B cell (primary cell): ENCODE data around the gene KNSTRN. TPM values are rescaled to one million over a fixed set of nuclear protein-coding genes. Genes with fewer than 3 reads are reported as not detected.

Experiments
- ATAC-seq: fragments of 200-7000 bp; cut with Tn5 transposase; one replicate; pipeline ENCODE4 v1.10.0; 2021; ENCODE audit warnings: low read depth, mild to moderate bottlenecking, moderate number of reproducible peaks, moderate library complexity
- CTCF ChIA-PET: fragments of 350-600 bp; sonication (Branson Sonifier 250); formaldehyde crosslinking; loops from one replicate; lab custom pipeline; 2021; ENCODE audit warnings: antibody characterized with exemption, inconsistent platforms; lab: Charles Lee
- POLR2A ChIA-PET: fragments of 350-600 bp; sonication (Branson Sonifier 250); formaldehyde crosslinking; loops from one replicate; lab custom pipeline; 2021; ENCODE audit warnings: antibody characterized with exemption; lab: Charles Lee
- DNase-seq: peaks from one replicate; pipeline ENCODE4 v3.0.0; 2013
- H2AFZ ChIP-seq: 2 replicates; pipeline ENCODE4 v1.6.1; 2012; ENCODE audit warnings: mild to moderate bottlenecking, low read depth, low read length; ENCODE audit not compliant: insufficient read depth, poor library complexity, severe bottlenecking
- H3K27ac ChIP-seq, 2 donors: 1 replicate in 1 of 2; 2 replicates in 1 of 2; pipeline ENCODE4 v1.5.1; 2012 to 2013; ENCODE audit warnings: low read length in 2 of 2, mild to moderate bottlenecking in 2 of 2, moderate library complexity in 1 of 2
- H3K27me3 ChIP-seq, 4 experiments: fragments of 200-600 bp in 1 of 4; sonication (generic) in 1 of 4; replicated peaks in 1 of 4; 1 replicate in 2 of 4; 2 replicates in 2 of 4; pipeline versions ENCODE4 v1.6.1 to v1.7.0; 2013 to 2016; ENCODE audit warnings: low read length in 3 of 4, mild to moderate bottlenecking in 2 of 4, mixed read lengths in 1 of 4, moderate library complexity in 1 of 4; ENCODE audit not compliant: insufficient read depth in 4 of 4, control insufficient read depth in 3 of 4; ENCODE audit errors: control extremely low read depth in 1 of 4
- H3K36me3 ChIP-seq, 2 experiments: replicated peaks in 1 of 2; 1 replicate in 1 of 2; 2 replicates in 1 of 2; pipeline versions ENCODE4 v1.6.1 to v1.7.1; 2013; ENCODE audit warnings: low read length in 1 of 2; ENCODE audit not compliant: insufficient read depth in 2 of 2, control insufficient read depth in 1 of 2; ENCODE audit errors: control extremely low read depth in 1 of 2, extremely low read depth in 1 of 2
- H3K4me1 ChIP-seq, 2 donors: fragments of 200-600 bp in 1 of 2; sonication (generic) in 1 of 2; 1 replicate in 1 of 2; 2 replicates in 1 of 2; pipeline versions ENCODE4 v1.5.1 to v1.6.1; 2013 to 2017; ENCODE audit warnings: low read length in 2 of 2; ENCODE audit not compliant: control insufficient read depth in 2 of 2, insufficient read depth in 2 of 2
- H3K4me2 ChIP-seq: replicated peaks from 2 replicates; pipeline ENCODE3; 2012; ENCODE audit warnings: mild to moderate bottlenecking, low read depth, low read length; ENCODE audit not compliant: poor library complexity, severe bottlenecking
- H3K4me3 ChIP-seq, 5 experiments: fragments of 200-600 bp in 1 of 5; sonication (generic) in 1 of 5; 1 replicate in 3 of 5; 2 replicates in 2 of 5; pipeline versions ENCODE4 v1.5.1 to v1.7.0; 2011 to 2016; ENCODE audit warnings: low read length in 4 of 5, mild to moderate bottlenecking in 4 of 5, low read depth in 2 of 5, control low read depth in 1 of 5, moderate library complexity in 1 of 5; ENCODE audit not compliant: insufficient read depth in 1 of 5; ENCODE audit errors: control extremely low read depth in 1 of 5, extremely low read depth in 1 of 5
- H3K79me2 ChIP-seq: fragments of 200-600 bp; sonication (generic); one replicate; pipeline ENCODE4 v1.6.0; 2016; ENCODE audit warnings: low read length; ENCODE audit not compliant: control insufficient read depth, insufficient read depth
- H3K9ac ChIP-seq: fragments of 200-600 bp; sonication (generic); 2 replicates; pipeline ENCODE4 v1.6.1; 2017; ENCODE audit warnings: mild to moderate bottlenecking, low read length, moderate library complexity
- H3K9me3 ChIP-seq, 3 donors: one replicate each; pipeline versions ENCODE4 v1.6.1 to v1.7.1; 2013; ENCODE audit warnings: low read length in 2 of 3; ENCODE audit not compliant: control insufficient read depth in 2 of 3, insufficient read depth in 1 of 3; ENCODE audit errors: control extremely low read depth in 1 of 3
- H4K20me1 ChIP-seq: 2 replicates; pipeline ENCODE4 v1.6.0; 2012; ENCODE audit warnings: mild to moderate bottlenecking, low read length; ENCODE audit not compliant: insufficient read depth, control insufficient read depth, poor library complexity, severe bottlenecking
- H3K27ac Mint-ChIP-seq: one replicate; pipeline ENCODE4 v1.8.0; 2021; ENCODE audit warnings: mixed read lengths
- H3K27me3 Mint-ChIP-seq: one replicate; pipeline ENCODE4 v1.8.0; 2021; ENCODE audit warnings: mixed read lengths
- H3K4me1 Mint-ChIP-seq: one replicate; pipeline ENCODE4 v1.8.0; 2021; ENCODE audit warnings: mixed read lengths
- H3K4me3 Mint-ChIP-seq: one replicate; pipeline ENCODE4 v1.8.0; 2021; ENCODE audit warnings: mixed read lengths
- H3K9me3 Mint-ChIP-seq: one replicate; pipeline ENCODE4 v1.8.0; 2022; ENCODE audit warnings: mixed read lengths; ENCODE audit not compliant: insufficient read depth
- CTCF ChIP-seq: fragments of 200-600 bp; IDR thresholded peaks from one replicate; pipeline ENCODE4 v1.8.0; 2022; ENCODE audit warnings: antibody characterized with exemption, mild to moderate bottlenecking
- EZH2 ChIP-seq: IDR thresholded peaks from 2 replicates; pipeline ENCODE4 v1.6.1; 2012; ENCODE audit warnings: borderline replicate concordance, low read depth, mild to moderate bottlenecking, moderate library complexity, low read length; ENCODE audit not compliant: insufficient read depth, poor library complexity, severe bottlenecking
- WGBS: methylation state at CpG from one replicate; pipeline ENCODE4 v1.1.5; 2013; ENCODE audit warnings: missing lambda C conversion rate; ENCODE audit not compliant: insufficient coverage; 5-methylcytosine and 5-hydroxymethylcytosine counted together
- intact Hi-C: fragments of 100-400 bp; cut with micrococcal nuclease; formaldehyde crosslinking; loops from one replicate; pipeline ENCODE4 v1.10.0; 2022
- polyA plus RNA-seq: library from polyadenylated mRNA; depleted of rRNA; stranded (reverse); fragments of >200 nt; gene quantifications from 2 replicates; pipeline ENCODE4 v1.2.3, GENCODE V29; 2012
- total RNA-seq, 2 donors: library from RNA; stranded (reverse); fragments of 120-200 nt in 1 of 2; gene quantifications; 1 replicate in 1 of 2; 2 replicates in 1 of 2; pipeline versions ENCODE4 v1.2.3 to v1.2.4, GENCODE V29; 2013 to 2022

Gene KNSTRN
- total and polyA plus RNA-seq, 2 donors (not counting 1 experiment from before 2014, with no cell fraction given) = 4.0 to 14.0 TPM

- Histone ChIP-seq H3K4me2 (peak overlapping the region; percentile 55), H3K4me1 (peaks cover 24 to 29% of the 10 kb centered on the region in 2 donors), H2AFZ (no peak overlapping the region), H3K27ac (peak overlapping the region; percentile 35 to 84), H4K20me1 (no peaks in the 10 kb centered on the region), H3K36me3 (peaks cover 6 to 41% of the 10 kb centered on the region in 2 experiments), H3K4me3 (peak overlapping the region in 2 of 5 experiments; percentile 4 to 27), H3K9ac (peak overlapping the region; percentile 36), H3K79me2 (peaks cover 13% of the 10 kb centered on the region), H3K27me3 (no peaks in the 10 kb centered on the region), H3K9me3 (no peaks in the 10 kb centered on the region)
- POLR2A ChIA-PET = interaction anchor here (0.9 to 2.3 kb wide), 2 partner anchors 9 to 25 kb away, joined by 4 to 8 read pairs; partner anchors contain the start of gene KNSTRN
- peak overlapping the region; percentile 94 for H3K27ac Mint-ChIP-seq
- WGBS = 51% methylated on average over 6 of the region's 8 CpGs
- H3K9me3 Mint-ChIP-seq = no peaks in the 10 kb centered on the region
- ATAC-seq (peak; percentile 50), DNase-seq (peak; percentile 66)
- H3K4me1 Mint-ChIP-seq = peaks cover 35% of the 10 kb centered on the region
- intact Hi-C loops = loop anchor here (5.0 kb wide), 1 partner anchor 35 kb away; the partner anchor contains the start of gene BAHD1
- TF ChIP-seq CTCF = no peak
- TF ChIP-seq EZH2 = no peak
- CTCF ChIA-PET = interaction anchor here (0.8 to 5.4 kb wide), 10 partner anchors 9 to 97 kb away, joined by 3 to 32 read pairs (median 6); partner anchors contain the start of gene BAHD1
- no peaks in the 10 kb centered on the region for H3K27me3 Mint-ChIP-seq
- peak overlapping the region; percentile 85 for H3K4me3 Mint-ChIP-seq
Observed at GRCh38 chr15:40407330-40407990, 24.9 kb downstream of the KNSTRN start.

DNA sequence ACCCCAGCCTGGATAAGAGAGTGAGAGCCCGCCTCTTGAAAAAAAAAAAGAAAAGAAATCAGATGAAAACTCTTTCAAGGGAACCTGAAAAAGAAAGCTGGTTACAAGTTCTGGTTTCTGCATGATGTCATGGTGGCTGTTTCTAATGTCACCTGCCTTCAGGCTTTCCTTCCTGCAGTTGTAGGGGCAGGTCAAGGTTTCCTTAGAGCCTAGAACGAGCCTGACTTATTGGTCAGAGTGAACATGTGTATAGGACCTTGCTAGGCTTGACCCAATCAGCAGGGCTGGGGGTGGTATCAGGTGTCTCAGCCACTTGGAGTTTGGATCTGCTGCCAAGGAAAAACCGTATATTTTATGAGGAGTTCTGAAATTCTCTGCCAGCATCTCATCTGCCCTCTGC lies 26.8 kb downstream of the KNSTRN start:
- no peak for TF ChIP-seq CTCF
- TF ChIP-seq EZH2 = no peak
- H3K27ac Mint-ChIP-seq = no peak overlapping the region
- Histone ChIP-seq H4K20me1 (no peaks in the 10 kb centered on the region), H2AFZ (no peak overlapping the region), H3K36me3 (peaks cover 6 to 57% of the 10 kb centered on the region in 2 experiments), H3K4me2 (no peak overlapping the region), H3K9ac (no peak overlapping the region), H3K4me1 (peaks cover 24 to 29% of the 10 kb centered on the region in 2 donors), H3K27me3 (no peaks in the 10 kb centered on the region), H3K4me3 (no peak overlapping the region), H3K27ac (no peak overlapping the region), H3K79me2 (peaks cover 13% of the 10 kb centered on the region), H3K9me3 (no peaks in the 10 kb centered on the region)
- H3K27me3 Mint-ChIP-seq = no peaks in the 10 kb centered on the region
- H3K4me1 Mint-ChIP-seq = peaks cover 32% of the 10 kb centered on the region
- intact Hi-C loops = loop anchor here (5.0 kb wide), 1 partner anchor 33 kb away; the partner anchor contains the start of gene BAHD1
- H3K9me3 Mint-ChIP-seq = no peaks in the 10 kb centered on the region
- no peak for DNase-seq
- POLR2A ChIA-PET = no interaction called here
- H3K4me3 Mint-ChIP-seq = no peak overlapping the region
- no peak for ATAC-seq
- WGBS = 90% methylated on average over 3 of the region's 3 CpGs
- CTCF ChIA-PET = interaction anchor here (0.6 kb wide), 1 partner anchor 347 kb away, joined by 3 read pairs; no protein-coding TSS in a partner anchor
